Measurements from ENCODE around the gene CALB2.

- TF ChIP-seq POLR2AphosphoS5 (IDR thresholded peaks at IDR 0.05; ENCODE audit: low read depth, low read length), result no peak
- TF ChIP-seq TAF1 (IDR thresholded peaks at IDR 0.05; ENCODE audit: low read depth, low read length), result no peak
- TF ChIP-seq POLR2A (IDR thresholded peaks at IDR 0.05; ENCODE audit: low read depth, low read length), result no peak
- TF ChIP-seq SPI1 (IDR thresholded peaks at IDR 0.05; ENCODE audit: low read depth, low read length), result no peak
- TF ChIP-seq PAX5 (IDR thresholded peaks at IDR 0.05; ENCODE audit: insufficient read depth, low read length, severe bottlenecking), result no peak
- no peak for TF ChIP-seq POU2F2 (IDR thresholded peaks at IDR 0.05; ENCODE audit: low read depth, low read length)
Measured at GRCh38 chr16:71423016-71423415, 64.5 kb downstream of the CALB2 start.

Data from GM12891 (cell line).